ENCODE results near the gene LANCL3. TPM values are rescaled to one million over a fixed set of nuclear protein-coding genes. Genes with fewer than 3 reads are reported as not detected.

LANCL3 gene
- total RNA-seq, 1 experiment from 2014 or later, result 0.26 TPM

DNA sequence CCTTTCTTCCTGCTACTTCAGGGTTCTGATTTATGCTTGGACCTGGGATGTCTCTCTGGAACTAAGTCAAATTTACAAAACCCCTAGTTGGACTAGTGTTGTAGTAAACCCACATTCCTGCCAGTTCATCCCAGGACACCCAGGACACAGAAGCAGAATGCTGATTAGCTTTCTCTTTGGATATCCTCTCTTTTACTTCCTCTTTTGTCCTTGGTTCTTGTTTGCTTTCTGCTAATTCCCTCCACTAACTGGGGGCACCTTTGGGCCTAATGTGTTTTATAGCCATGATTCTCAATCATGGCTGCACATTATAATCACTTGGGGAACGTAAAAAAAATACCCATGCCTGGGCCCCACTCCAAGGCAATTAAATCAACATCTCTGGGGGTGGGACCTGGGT is 42.5 kb downstream of the LANCL3 start:
- Mint-ChIP-seq H3K4me3 (no peak overlapping the region), H3K4me1 (peaks cover 0 to 8% of the 10 kb centered on the region in 2 experiments; a peak in 2 of 4 replicates), H3K27me3 (ENCODE audit: low read depth) (no peaks in the 10 kb centered on the region; the same call in 1 of the 2 replicates), H3K27ac (no peak overlapping the region), H3K9me3 (peaks cover 45 to 51% of the 10 kb centered on the region in 2 experiments), H3K36me3 (ENCODE audit: insufficient read depth in 1 of 3, low read depth in 3 of 3) (no peaks in the 10 kb centered on the region; a peak in 2 of 7 replicates)
- Histone ChIP-seq H3K27ac (ENCODE audit: insufficient read length, low read depth, low read length) (no peak overlapping the region), H3K4me1 (ENCODE audit: insufficient read depth, low read length) (no peaks in the 10 kb centered on the region), H4K5ac (ENCODE audit: insufficient read length, low read depth, low read length) (no peak overlapping the region), H2AFZ (ENCODE audit: low read length) (no peak overlapping the region), H2BK5ac (ENCODE audit: insufficient read length, low read length) (no peak overlapping the region), H4K20me1 (ENCODE audit: control insufficient read depth, insufficient read depth, insufficient read length) (no peaks in the 10 kb centered on the region), H2BK20ac (ENCODE audit: low read depth, low read length, poor library complexity, severe bottlenecking) (no peak overlapping the region), H3K27me3 (ENCODE audit: insufficient read depth, low read length) (no peaks in the 10 kb centered on the region), H2BK15ac (ENCODE audit: low read depth, low read length) (no peak overlapping the region), H2AK5ac (ENCODE audit: insufficient read length, low read length) (no peak overlapping the region), H4K91ac (ENCODE audit: insufficient read length, low read depth, low read length) (no peak overlapping the region), H3K18ac (ENCODE audit: insufficient read length, low read depth, low read length) (no peak overlapping the region), H2BK120ac (ENCODE audit: low read depth, low read length, poor library complexity, severe bottlenecking) (no peak overlapping the region), H2BK12ac (ENCODE audit: insufficient read length, low read depth, low read length) (no peak overlapping the region), H3K23me2 (ENCODE audit: insufficient read length, low read depth, low read length, poor library complexity, severe bottlenecking) (no peaks in the 10 kb centered on the region), H3K9me3 (ENCODE audit: control insufficient read depth, low read depth, low read length) (no peaks in the 10 kb centered on the region), H3K79me1 (ENCODE audit: insufficient read depth, low read depth, low read length, poor library complexity, severe bottlenecking) (no peaks in the 10 kb centered on the region), H3K14ac (ENCODE audit: insufficient read depth, low read length) (no peak overlapping the region), H3T11ph (ENCODE audit: low read length) (no peak overlapping the region), H3K4ac (ENCODE audit: low read depth, low read length) (no peak overlapping the region), H4K8ac (replicated peaks; ENCODE audit: insufficient read length, low read depth, low read length) (no peak overlapping the region), H3K4me2 (ENCODE audit: insufficient read depth, insufficient read length, low read length) (no peak overlapping the region), H3K56ac (ENCODE audit: insufficient read length, low read depth, low read length) (no peak overlapping the region), H3K9ac (ENCODE audit: extremely low read depth, insufficient read length, low read length) (no peak overlapping the region), H3K79me2 (ENCODE audit: insufficient read depth, low read length) (no peaks in the 10 kb centered on the region), H3K23ac (ENCODE audit: insufficient read length, low read depth, low read length) (no peak overlapping the region)
- no peak for DNase-seq
- TF ChIP-seq, protein P1, sequence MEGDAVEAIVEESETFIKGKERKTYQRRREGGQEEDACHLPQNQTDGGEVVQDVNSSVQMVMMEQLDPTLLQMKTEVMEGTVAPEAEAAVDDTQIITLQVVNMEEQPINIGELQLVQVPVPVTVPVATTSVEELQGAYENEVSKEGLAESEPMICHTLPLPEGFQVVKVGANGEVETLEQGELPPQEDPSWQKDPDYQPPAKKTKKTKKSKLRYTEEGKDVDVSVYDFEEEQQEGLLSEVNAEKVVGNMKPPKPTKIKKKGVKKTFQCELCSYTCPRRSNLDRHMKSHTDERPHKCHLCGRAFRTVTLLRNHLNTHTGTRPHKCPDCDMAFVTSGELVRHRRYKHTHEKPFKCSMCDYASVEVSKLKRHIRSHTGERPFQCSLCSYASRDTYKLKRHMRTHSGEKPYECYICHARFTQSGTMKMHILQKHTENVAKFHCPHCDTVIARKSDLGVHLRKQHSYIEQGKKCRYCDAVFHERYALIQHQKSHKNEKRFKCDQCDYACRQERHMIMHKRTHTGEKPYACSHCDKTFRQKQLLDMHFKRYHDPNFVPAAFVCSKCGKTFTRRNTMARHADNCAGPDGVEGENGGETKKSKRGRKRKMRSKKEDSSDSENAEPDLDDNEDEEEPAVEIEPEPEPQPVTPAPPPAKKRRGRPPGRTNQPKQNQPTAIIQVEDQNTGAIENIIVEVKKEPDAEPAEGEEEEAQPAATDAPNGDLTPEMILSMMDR (conservative IDR thresholded peaks at IDR 0.05), result no peak
- no CpG with 5 or more reads among the region's 1 CpG for WGBS (ENCODE audit: extremely low coverage, insufficient read length, low lambda C conversion rate)
